NK-92 (cell line): ENCODE results near the gene ZFHX3.

Experiments
- DNase-seq: peaks from one replicate; lab custom pipeline; 2025; ENCODE audit not compliant: unreplicated experiment; lab: John Stamatoyannopoulos, UW

Gene ZFHX3

GRCh38 chr16:72978212-72978611 lies 69.7 kb downstream of the ZFHX3 start:
- DNase-seq = no peak

DNA sequence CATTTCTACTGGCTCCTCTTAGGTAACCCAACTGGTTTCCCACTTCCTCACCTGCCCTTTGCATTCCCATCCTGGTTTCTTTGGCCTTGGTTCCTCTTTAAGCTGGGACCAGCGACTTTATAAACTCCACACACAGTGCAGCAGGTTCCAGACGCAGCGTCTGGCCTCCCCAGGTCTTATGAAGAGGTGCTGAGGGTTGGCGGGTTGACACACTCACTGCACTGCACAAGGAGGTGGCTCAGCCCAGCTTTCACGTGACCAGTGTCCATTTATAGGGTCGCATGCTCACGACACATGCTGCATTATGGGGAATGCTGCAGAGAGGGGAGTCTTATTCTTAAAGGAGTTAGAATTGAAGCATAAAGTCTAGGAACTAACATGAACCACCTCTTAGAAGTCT lies 70.8 kb downstream of the ZFHX3 start:
- DNase-seq = no peak

- DNase-seq = no peak
Observed at GRCh38 chr16:72976438-72977064, 71.4 kb downstream of the ZFHX3 start.

GRCh38 chr16:72975809-72976437 lies 72.0 kb downstream of the ZFHX3 start:
- no peak for DNase-seq

- DNase-seq = no peak
Observed at GRCh38 chr16:72974142-72974769, 73.7 kb downstream of the ZFHX3 start.

DNA sequence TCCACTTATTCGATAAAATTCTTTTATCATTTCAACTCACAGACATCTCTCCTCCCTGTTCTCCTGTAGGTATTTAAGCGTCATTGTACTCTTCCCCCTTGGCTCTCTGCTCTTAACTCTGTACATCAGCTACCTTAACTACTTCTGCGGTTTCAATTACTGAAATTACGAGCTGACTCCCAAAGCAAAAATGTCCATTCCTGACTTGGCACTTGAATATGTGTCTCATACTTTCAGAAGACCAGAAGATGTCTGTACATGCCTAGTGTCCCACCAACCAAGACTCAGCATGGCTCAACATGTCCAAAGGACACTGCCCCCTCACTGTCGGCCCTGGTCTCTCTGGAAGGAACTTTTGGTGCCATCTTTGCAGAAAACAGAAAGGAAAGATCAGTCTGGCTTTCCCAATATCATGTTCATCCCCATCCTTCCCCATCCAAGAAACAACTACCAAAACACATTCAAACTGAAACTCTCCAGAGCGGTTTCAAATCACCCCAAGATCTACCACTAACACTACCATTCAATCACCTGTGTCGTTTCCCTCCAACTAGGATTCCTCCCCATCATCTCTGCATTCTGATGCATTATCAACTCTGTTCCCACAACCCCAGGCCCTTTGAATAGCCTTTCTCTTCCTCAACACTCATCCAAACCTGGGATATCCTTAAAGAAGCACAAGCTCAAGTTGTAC lies 74.9 kb downstream of the ZFHX3 start:
- no peak for DNase-seq

GRCh38 chr16:72971370-72971769 lies 76.6 kb downstream of the ZFHX3 start:
- no peak for DNase-seq

DNA sequence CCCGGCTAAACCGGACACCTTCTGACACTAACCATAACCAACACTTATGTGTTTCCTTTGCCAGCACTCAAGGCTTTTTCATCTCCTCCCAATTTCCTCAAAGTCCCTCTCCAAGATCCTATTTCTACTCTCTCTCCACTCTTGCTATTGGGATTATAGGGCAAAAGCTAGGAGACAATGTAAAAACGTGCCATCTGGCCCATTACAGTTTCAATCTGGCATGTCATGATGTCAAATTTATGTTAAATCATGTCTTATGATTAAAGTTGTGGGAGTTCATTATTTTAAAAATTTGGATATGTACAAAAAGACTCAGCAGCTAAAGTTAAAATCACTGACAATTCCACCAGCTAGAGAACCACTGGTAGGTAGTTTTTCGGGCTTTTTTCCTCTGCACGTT lies 77.3 kb downstream of the ZFHX3 start:
- no peak for DNase-seq

- DNase-seq = no peak
Observed at GRCh38 chr16:72969812-72970211, 78.1 kb downstream of the ZFHX3 start.

DNA sequence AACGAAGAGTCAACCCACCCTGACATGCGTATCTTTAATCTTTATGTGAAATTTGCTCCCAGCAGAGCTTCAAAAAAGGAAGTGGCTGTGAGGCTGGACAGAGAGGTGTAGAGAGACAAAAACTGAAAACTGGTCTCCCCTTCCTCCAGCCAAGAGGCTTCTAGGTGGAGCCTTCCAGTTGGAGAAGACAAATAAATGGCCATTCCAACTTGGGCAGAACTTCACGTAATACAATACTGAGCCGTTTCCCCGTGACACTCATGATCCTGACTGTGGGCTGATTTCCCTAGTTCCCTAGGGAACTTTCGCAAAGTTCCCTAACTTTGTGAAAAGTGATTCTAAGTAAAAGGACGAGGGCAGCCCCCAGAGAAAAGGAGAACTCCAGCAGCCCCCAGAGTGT lies 78.8 kb downstream of the ZFHX3 start:
- DNase-seq = no peak

DNA sequence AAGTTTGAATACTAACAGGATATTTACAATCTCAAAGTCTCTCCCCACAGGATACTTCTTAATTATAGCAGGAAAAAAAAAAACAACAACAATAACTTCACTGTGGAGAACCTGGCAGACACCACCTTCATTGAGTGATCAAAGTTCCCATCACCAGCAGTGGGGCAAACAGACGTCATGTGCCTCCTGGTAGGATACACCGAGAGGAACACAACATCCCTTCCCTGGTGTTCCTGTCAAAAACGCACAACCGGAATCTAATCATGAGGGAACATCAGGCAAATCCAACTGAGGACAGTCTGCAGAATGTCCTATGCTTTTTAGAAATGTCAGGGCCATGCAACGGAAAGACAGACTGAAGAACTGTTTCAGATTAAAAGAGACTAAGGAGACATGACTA lies 80.0 kb downstream of the ZFHX3 start:
- no peak for DNase-seq

DNA sequence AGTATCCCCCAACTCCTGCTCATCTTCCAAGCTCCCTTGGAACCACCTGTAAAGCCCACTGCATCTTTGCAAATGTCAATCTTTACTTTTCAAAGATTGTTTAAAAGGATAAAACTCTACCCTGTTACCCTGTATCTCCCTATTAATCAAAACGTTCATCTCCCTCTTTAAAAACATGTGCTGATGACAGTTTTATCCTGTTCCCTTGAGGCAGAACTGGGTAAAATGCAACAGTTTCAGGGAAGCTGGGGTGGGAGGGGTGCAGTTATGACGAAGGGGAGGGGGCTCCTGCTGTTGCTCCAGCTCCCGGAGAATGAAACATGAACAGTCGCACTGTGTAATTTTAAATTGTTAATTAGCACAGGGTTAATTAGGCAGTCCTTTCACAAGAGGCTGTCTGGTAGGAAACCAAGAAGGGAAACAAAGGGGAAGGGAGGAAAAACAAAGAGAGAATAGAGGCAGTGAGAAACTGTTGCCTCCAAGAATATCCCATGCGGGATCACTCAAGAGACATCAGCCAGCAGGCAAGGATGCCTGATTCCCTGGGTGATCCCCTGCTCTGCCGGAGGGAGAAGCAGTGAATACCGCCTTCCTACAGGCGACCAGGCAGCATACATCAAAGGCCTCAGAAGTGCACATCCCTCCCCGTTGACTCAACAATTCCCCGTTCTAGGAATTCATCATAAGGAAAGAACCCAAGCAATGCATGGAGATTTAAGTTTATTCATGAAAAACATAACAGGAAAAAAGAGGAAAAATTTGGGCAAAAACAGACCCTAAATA lies 84.2 kb downstream of the ZFHX3 start:
- DNase-seq = no peak

DNA sequence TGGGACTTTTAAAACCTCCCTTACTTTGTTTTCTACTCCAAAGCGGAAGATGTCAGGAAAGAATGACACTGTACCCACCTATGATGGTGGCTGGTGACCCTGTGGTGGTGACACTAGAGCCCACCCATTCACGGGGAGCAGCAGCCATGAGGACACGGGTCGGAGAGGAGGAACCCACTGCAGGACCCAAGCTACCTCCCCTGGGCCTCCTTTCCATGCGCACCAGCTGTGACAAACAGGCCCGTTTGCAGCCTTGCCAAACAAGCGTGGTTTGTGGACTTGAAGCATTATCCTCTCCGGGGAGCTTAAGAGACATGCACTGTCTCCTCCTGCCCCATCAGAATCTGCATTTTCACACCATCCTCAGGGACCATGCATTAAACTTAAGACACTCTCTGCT lies 85.6 kb downstream of the ZFHX3 start:
- no peak for DNase-seq

DNA sequence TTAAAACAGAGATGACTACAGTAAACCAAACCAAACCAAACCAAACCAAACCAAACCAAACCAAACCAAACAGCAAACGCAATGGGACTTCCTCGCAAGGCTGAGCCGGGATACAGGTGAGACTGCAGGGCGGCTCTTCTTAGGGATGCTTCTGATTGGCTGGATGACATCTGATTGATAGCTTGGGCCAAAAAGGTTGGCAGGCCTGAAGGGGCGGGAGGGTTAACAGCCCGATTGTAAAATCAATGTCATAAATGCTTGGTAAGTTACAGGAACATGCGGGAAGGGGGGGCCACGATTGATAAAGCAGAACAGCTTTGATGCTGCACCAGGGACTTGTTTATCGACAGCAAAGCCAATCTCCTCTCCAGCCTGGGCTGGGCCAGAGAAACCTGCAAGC lies 86.1 kb downstream of the ZFHX3 start:
- no peak for DNase-seq

DNA sequence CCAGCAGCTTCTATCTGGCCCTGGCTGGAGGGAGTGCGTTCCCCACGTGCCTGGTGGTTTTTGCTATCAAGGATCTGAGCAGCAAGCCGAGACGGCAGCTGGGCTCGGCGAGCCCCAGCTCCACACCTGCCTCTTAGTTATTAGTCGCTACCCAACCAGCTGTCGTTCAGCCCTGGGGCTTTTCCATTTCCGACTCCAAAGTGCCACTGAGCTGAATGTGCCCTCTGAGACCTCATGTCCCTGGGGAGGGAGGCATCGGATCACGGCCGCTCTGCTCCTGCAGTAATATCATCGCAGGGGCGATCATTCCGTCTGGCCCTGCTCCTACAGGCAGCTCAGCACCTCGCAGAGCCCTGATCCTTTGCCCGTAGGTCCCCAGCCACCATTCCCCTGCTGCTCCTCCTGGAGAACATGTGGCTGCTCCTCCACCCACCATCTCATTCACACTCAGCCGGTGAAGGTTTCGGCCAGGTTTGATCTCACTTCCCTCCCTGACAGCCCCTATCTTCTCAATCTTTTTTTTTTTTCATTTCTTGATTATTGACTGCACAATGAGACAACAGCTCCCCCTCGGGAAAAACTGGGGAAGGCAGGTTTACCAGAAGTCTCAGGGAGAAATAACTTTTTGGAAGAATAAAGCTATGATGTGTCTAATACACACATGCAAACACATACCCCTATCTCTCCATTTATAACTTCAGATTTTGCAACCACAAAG lies 86.7 kb downstream of the ZFHX3 start:
- DNase-seq = no peak

GRCh38 chr16:72960101-72960500 lies 87.8 kb downstream of the ZFHX3 start:
- DNase-seq = no peak

- DNase-seq = no peak
Observed at GRCh38 chr16:72959301-72959996, 88.5 kb downstream of the ZFHX3 start.

GRCh38 chr16:72958522-72959076 lies 89.3 kb downstream of the ZFHX3 start:
- DNase-seq = no peak
